Measurements from ENCODE around the gene RBFOX2. TPM values are rescaled to one million over a fixed set of nuclear protein-coding genes. Genes with fewer than 3 reads are reported as not detected.

The RBFOX2 gene
- total and polyA plus RNA-seq, 3 donors from 2014 or later = 53.4 to 85.2 (median 63.9) TPM

GRCh38 chr22:35958334-35958733 is 70.3 kb downstream of the RBFOX2 start:
- no peak for DNase-seq
- Histone ChIP-seq H3K4me3 (no peak overlapping the region), H3K27ac (no peak overlapping the region), H3K9me3 (no peaks in the 10 kb centered on the region), H3K36me3 (ENCODE audit: low read depth, missing control alignments) (no peaks in the 10 kb centered on the region), H3K27me3 (no peaks in the 10 kb centered on the region), H3K4me1 (peaks cover 3% of the 10 kb centered on the region)
- 61 to 72% methylated on average over 2 of the region's 2 CpGs for WGBS, 2 donors
- intact Hi-C loops (cut with DNase I; ENCODE audit: low total_unique reads) = no loop called here
- TF ChIP-seq CTCF (IDR thresholded peaks at IDR 0.05) (no peak), POLR2A (IDR thresholded peaks at IDR 0.05) (no peak)

DNA sequence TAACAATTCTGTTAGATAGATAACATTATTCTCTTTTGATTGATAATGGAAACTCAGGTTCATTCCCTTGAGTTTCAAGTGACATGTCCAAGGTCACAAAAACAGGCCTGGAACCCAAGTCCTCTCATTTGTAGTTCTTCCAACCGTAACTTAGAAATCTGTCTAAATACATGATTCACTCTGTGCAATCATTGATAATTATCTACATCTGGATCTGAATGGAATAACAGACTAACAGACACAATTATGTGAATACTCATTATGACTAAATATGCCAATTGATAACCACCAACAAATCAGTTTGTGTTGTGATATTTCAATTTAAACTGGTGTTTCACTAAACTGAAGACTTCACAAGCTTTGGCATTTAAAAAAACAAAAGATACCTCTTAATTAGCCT is 71.0 kb downstream of the RBFOX2 start:
- Histone ChIP-seq H3K36me3 (ENCODE audit: low read depth, missing control alignments) (no peaks in the 10 kb centered on the region), H3K4me1 (peaks cover 3% of the 10 kb centered on the region), H3K27ac (no peak overlapping the region), H3K9me3 (no peaks in the 10 kb centered on the region), H3K27me3 (no peaks in the 10 kb centered on the region), H3K4me3 (no peak overlapping the region)
- WGBS, 2 donors = 70 to 74% methylated on average over 1 of the region's 1 CpG
- intact Hi-C loops (cut with DNase I; ENCODE audit: low total_unique reads) = no loop called here
- no peak for DNase-seq
- no peak for TF ChIP-seq CTCF (IDR thresholded peaks at IDR 0.05)
- no peak for TF ChIP-seq POLR2A (IDR thresholded peaks at IDR 0.05)

- TF ChIP-seq CTCF (IDR thresholded peaks at IDR 0.05) (no peak), POLR2A (IDR thresholded peaks at IDR 0.05) (no peak)
- Histone ChIP-seq H3K27me3 (no peaks in the 10 kb centered on the region), H3K27ac (no peak overlapping the region), H3K4me1 (peaks cover 3% of the 10 kb centered on the region), H3K36me3 (ENCODE audit: low read depth, missing control alignments) (no peaks in the 10 kb centered on the region), H3K4me3 (no peak overlapping the region), H3K9me3 (no peaks in the 10 kb centered on the region)
- intact Hi-C loops (cut with DNase I; ENCODE audit: low total_unique reads) = no loop called here
- DNase-seq = no peak
- WGBS, 2 donors = 85 to 86% methylated on average over 3 of the region's 3 CpGs
These were observed 71.8 kb downstream of the RBFOX2 start for GRCh38 chr22:35956850-35957249.

DNA sequence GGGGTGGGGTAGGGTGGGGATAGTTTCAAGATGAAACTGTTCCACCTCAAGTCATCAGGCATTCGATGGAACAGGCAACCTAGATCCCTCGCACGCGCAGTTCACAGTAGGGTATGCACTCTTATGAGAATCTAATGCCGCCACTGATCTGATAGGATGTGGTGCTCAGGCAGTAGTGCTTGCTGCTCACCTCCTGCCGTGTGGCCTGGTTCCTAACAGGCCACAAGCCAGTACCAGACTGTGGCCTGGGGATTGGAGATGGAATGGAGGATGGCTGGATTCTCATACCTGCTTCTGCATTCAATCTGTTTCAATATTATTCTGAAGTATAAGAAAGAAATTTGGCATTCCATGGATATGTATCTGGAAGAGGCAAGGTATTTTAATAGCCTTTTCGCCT is 73.1 kb downstream of the RBFOX2 start:
- Histone ChIP-seq H3K4me1 (peaks cover 3% of the 10 kb centered on the region), H3K27me3 (no peaks in the 10 kb centered on the region), H3K36me3 (ENCODE audit: low read depth, missing control alignments) (no peaks in the 10 kb centered on the region), H3K4me3 (no peak overlapping the region), H3K27ac (no peak overlapping the region), H3K9me3 (no peaks in the 10 kb centered on the region)
- TF ChIP-seq CTCF (IDR thresholded peaks at IDR 0.05) = no peak
- TF ChIP-seq POLR2A (IDR thresholded peaks at IDR 0.05) = no peak
- intact Hi-C loops (cut with DNase I; ENCODE audit: low total_unique reads) = no loop called here
- no peak for DNase-seq
- WGBS, 2 donors = 94 to 96% methylated on average over 7 of the region's 7 CpGs

DNA sequence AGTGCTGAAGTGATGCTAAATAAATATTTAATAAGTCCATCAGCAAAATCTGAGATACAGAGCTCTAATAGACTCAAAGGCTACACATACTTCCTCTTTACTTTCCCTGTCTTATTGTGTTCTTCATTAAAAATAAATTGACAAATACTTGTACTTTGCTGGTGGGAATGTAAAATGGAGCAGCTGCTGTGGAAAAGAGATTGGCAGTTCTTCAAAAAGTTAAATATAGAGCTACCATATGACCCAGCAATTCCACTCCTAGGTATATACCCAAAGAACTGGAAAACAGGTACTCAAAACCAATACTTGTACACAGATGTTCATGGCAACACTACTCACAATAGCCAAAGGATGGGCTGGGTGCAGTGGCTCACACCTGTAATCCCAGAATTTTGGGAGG is 76.0 kb downstream of the RBFOX2 start:
- Histone ChIP-seq H3K27ac (no peak overlapping the region), H3K27me3 (no peaks in the 10 kb centered on the region), H3K9me3 (no peaks in the 10 kb centered on the region), H3K4me1 (peaks cover 3% of the 10 kb centered on the region), H3K36me3 (ENCODE audit: low read depth, missing control alignments) (no peaks in the 10 kb centered on the region), H3K4me3 (no peak overlapping the region)
- no peak for TF ChIP-seq CTCF (IDR thresholded peaks at IDR 0.05)
- no peak for TF ChIP-seq POLR2A (IDR thresholded peaks at IDR 0.05)
- intact Hi-C loops (cut with DNase I; ENCODE audit: low total_unique reads) = no loop called here
- DNase-seq = no peak
